MM.1S (cell line): Measurements from ENCODE around the gene SLC7A8.
"Not testable (repeated sequence)": the region's sequence is repeated elsewhere in the genome, so short reads cannot be mapped to it uniquely, and the experiment has no call there.

Experiments
- DNase-seq: peaks from one replicate; pipeline ENCODE4 v3.0.0-alpha.2; 2015
- H2AFZ ChIP-seq: fragments of 300-600 bp; sonication (generic); 2 replicates; pipeline ENCODE4 v1.6.0; 2016; ENCODE audit warnings: antibody characterized with exemption, low read length
- H3F3A ChIP-seq: fragments of 300-600 bp; sonication (generic); 2 replicates; pipeline ENCODE4 v1.6.1; 2016; ENCODE audit warnings: mild to moderate bottlenecking, antibody characterized with exemption, low read length, moderate library complexity, mixed read lengths; ENCODE audit not compliant: insufficient read depth
- H3K27ac ChIP-seq: fragments of 300-600 bp; sonication (generic); 2 replicates; pipeline ENCODE4 v1.5.1; 2016; ENCODE audit warnings: mild to moderate bottlenecking, low read length
- H3K27me3 ChIP-seq: fragments of 300-600 bp; sonication (generic); replicated peaks from 2 replicates; pipeline ENCODE4 v1.6.0; 2016; ENCODE audit warnings: low read length; ENCODE audit not compliant: insufficient read depth
- H3K36me3 ChIP-seq: fragments of 300-600 bp; sonication (generic); replicated peaks from 2 replicates; pipeline ENCODE4 v1.6.1; 2016; ENCODE audit warnings: mild to moderate bottlenecking, low read length, mixed read lengths; ENCODE audit not compliant: insufficient read depth
- H3K4me1 ChIP-seq: fragments of 300-600 bp; sonication (generic); 2 replicates; pipeline ENCODE4 v1.6.1; 2016; ENCODE audit warnings: low read length, mixed read lengths
- H3K4me2 ChIP-seq: fragments of 300-600 bp; sonication (generic); 2 replicates; pipeline ENCODE4 v1.6.0; 2016; ENCODE audit warnings: low read depth, low read length
- H3K4me3 ChIP-seq: fragments of 300-600 bp; sonication (generic); 2 replicates; pipeline ENCODE4 v1.5.1; 2016; ENCODE audit warnings: low read length, mixed read lengths
- H3K79me2 ChIP-seq: fragments of 300-600 bp; sonication (generic); 2 replicates; pipeline ENCODE4 v1.6.1; 2016; ENCODE audit warnings: mixed run types, low read length, mixed read lengths
- H3K9ac ChIP-seq: fragments of 300-600 bp; sonication (generic); 2 replicates; pipeline ENCODE4 v1.6.1; 2016; ENCODE audit warnings: low read length, mixed read lengths
- H3K9me2 ChIP-seq: fragments of 300-600 bp; sonication (generic); replicated peaks from 2 replicates; pipeline ENCODE4 v1.6.1; 2016; ENCODE audit warnings: mild to moderate bottlenecking, low read length, mixed read lengths; ENCODE audit not compliant: insufficient read depth
- H3K9me3 ChIP-seq: fragments of 300-600 bp; sonication (generic); replicated peaks from 2 replicates; pipeline ENCODE4 v1.6.1; 2016; ENCODE audit warnings: mild to moderate bottlenecking, low read length, mixed read lengths; ENCODE audit not compliant: insufficient read depth
- H4K20me1 ChIP-seq: fragments of 300-600 bp; sonication (generic); 2 replicates; pipeline ENCODE4 v1.6.1; 2016; ENCODE audit warnings: mild to moderate bottlenecking, low read length, moderate library complexity, mixed read lengths; ENCODE audit not compliant: insufficient read depth
- CTCF ChIP-seq: fragments of 300-600 bp; sonication (generic); IDR thresholded peaks from 2 replicates; pipeline ENCODE4 v1.5.1; 2016; ENCODE audit warnings: antibody characterized with exemption, low read length, mixed read lengths
- EZH2 ChIP-seq: fragments of 300-600 bp; sonication (generic); optimal IDR thresholded peaks from 2 replicates; pipeline ENCODE3; 2017; ENCODE audit warnings: low read depth, mild to moderate bottlenecking, antibody characterized with exemption, low read length, mixed read lengths
- EZH2phosphoT487 ChIP-seq: fragments of 300-600 bp; sonication (generic); IDR thresholded peaks from 2 replicates; pipeline ENCODE4 v1.6.1; 2018; ENCODE audit warnings: antibody characterized with exemption, low read length

SLC7A8 gene

DNA sequence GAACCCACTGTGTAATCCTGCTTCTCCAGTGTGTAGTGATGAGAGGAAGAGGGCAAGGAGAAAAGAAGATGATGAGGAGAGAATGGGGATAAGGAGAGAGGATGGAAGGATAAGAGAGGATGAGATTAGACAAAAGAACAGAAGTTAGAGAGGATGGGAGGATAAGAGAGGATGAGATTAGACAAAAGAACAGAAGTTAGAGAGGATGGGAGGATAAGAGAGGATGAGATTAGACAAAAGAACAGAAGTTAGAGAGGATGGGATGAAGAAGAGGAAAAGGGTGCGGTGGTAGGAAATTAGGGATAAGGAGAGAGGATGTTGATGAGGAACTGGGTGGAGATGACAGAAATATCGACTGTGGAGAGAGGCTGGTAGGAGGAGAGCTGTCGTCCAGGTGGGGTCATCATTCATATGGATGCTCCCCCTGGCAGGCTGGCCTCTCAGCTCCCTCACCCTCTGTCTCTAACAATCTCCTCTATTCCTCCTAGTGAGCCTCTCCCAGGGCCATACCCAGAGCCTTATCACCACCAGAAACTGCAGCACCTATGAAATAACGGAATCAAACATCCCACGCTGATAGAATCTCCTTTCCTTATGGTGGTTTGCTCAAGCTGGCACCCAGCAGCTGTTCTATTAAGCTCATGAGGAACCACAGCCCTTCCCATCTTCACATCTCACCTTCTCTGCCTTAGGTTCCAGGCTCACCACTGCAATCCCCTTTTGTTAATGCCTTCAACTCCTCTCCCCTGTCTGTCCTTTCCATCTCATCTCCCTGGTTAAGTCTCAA lies 72.7 kb downstream of the SLC7A8 start:
- Histone ChIP-seq H3K4me3 (no peak overlapping the region), H3K9me3 (no peaks in the 10 kb centered on the region), H3K9ac (no peak overlapping the region), H3K4me2 (no peak overlapping the region), H3K9me2 (no peaks in the 10 kb centered on the region), H3K79me2 (no peaks in the 10 kb centered on the region), H3K4me1 (peaks cover 9% of the 10 kb centered on the region), H2AFZ (no peak overlapping the region), H4K20me1 (no peaks in the 10 kb centered on the region), H3K27ac (no peak overlapping the region), H3K36me3 (no peaks in the 10 kb centered on the region), H3F3A (no peaks in the 10 kb centered on the region), H3K27me3 (no peaks in the 10 kb centered on the region; the same call in 1 of the 2 replicates)
- TF ChIP-seq EZH2phosphoT487 (no peak), EZH2 (no peak), CTCF (no peak)
- DNase-seq = no peak

- TF ChIP-seq EZH2 (no peak), EZH2phosphoT487 (no peak), CTCF (no peak)
- Histone ChIP-seq H3K27ac (no peak overlapping the region), H3K9me2 (no peaks in the 10 kb centered on the region)
Observed at GRCh38 chr14:23109769-23110168, 73.7 kb downstream of the SLC7A8 start.

GRCh38 chr14:23108169-23108568 lies 75.3 kb downstream of the SLC7A8 start:
- H3K4me2 ChIP-seq, H3K4me3 ChIP-seq, H3K27ac ChIP-seq, DNase-seq, H3K79me2 ChIP-seq, H2AFZ ChIP-seq, H3K36me3 ChIP-seq, H3K9me2 ChIP-seq, H4K20me1 ChIP-seq, H3F3A ChIP-seq, H3K9me3 ChIP-seq, H3K4me1 ChIP-seq, H3K9ac ChIP-seq, H3K27me3 ChIP-seq: not testable (repeated sequence)

More at GRCh38 chr14:23109769-23110168, 73.7 kb downstream of the SLC7A8 start:
- Histone ChIP-seq H3K9me3 (no peaks in the 10 kb centered on the region), H3K9ac (no peak overlapping the region), H4K20me1 (no peaks in the 10 kb centered on the region), H3K27me3 (no peaks in the 10 kb centered on the region; the same call in 1 of the 2 replicates), H3K4me2 (no peak overlapping the region), H3K4me1 (peaks cover 9% of the 10 kb centered on the region), H2AFZ (no peak overlapping the region), H3K36me3 (no peaks in the 10 kb centered on the region), H3K79me2 (no peaks in the 10 kb centered on the region), H3K4me3 (no peak overlapping the region), H3F3A (no peaks in the 10 kb centered on the region)
- no peak for DNase-seq

- not testable (repeated sequence) for H3K9me3 ChIP-seq, H3K79me2 ChIP-seq, H3K9me2 ChIP-seq
Observed at GRCh38 chr14:23107620-23108019, 75.8 kb downstream of the SLC7A8 start.

More at GRCh38 chr14:23107620-23108019, 75.8 kb downstream of the SLC7A8 start:
- H3K4me2 ChIP-seq, H3K9ac ChIP-seq, H3K27me3 ChIP-seq, H2AFZ ChIP-seq, H3K4me3 ChIP-seq, H3K27ac ChIP-seq, DNase-seq, H3K36me3 ChIP-seq, H3F3A ChIP-seq, H4K20me1 ChIP-seq, H3K4me1 ChIP-seq: not testable (repeated sequence)
